IMR-90 (cell line): ENCODE measurements around the gene LTB4R. TPM values are rescaled to one million over a fixed set of nuclear protein-coding genes. Genes with fewer than 3 reads are reported as not detected.

ENCODE experiments used
- ATAC-seq: fragments of 200-7000 bp; cut with Tn5 transposase; 2 replicates; pipeline ENCODE4 v1.9.1; 2020; ENCODE audit warnings: low read depth, mild to moderate bottlenecking, moderate library complexity
- BruUV-seq: library from RNA; stranded (reverse); fragments of 400-500 nt; replicated peaks from 2 replicates; lab custom pipeline; 2021; lab: Mats Ljungman, UMichigan
- CTCF ChIA-PET: fragments of 300-600 bp; formaldehyde crosslinking; extraction: SDS; loops from one replicate; lab custom pipeline; 2021; ENCODE audit warnings: antibody characterized with exemption; lab: Yijun Ruan, JAX
- POLR2A ChIA-PET: fragments of 300-600 bp; sonication (Branson Sonifier 250); formaldehyde crosslinking; loops from one replicate; lab custom pipeline; 2022; ENCODE audit warnings: antibody characterized with exemption; ENCODE audit not compliant: unreplicated experiment; lab: Charles Lee
- DNase-seq: peaks from one replicate; pipeline ENCODE4 v3.0.0; 2013
- H2AFZ ChIP-seq: replicated peaks from 2 replicates; pipeline ENCODE3; 2013; ENCODE audit warnings: low read length, mild to moderate bottlenecking; ENCODE audit not compliant: poor library complexity
- H2AK5ac ChIP-seq: 2 replicates; pipeline ENCODE4 v1.6.1; 2013; ENCODE audit warnings: low read depth, low read length, inconsistent platforms
- H2AK9ac ChIP-seq: replicated peaks from 2 replicates; pipeline ENCODE3; 2013; ENCODE audit warnings: mild to moderate bottlenecking, low read depth, low read length, moderate library complexity; ENCODE audit not compliant: poor library complexity
- H2BK120ac ChIP-seq: 2 replicates; pipeline ENCODE4 v1.6.1; 2013; ENCODE audit warnings: low read depth, low read length, inconsistent platforms
- H2BK15ac ChIP-seq: 3 replicates; pipeline ENCODE4 v1.6.1; 2013; ENCODE audit warnings: low read depth, low read length, inconsistent platforms
- H2BK20ac ChIP-seq: 2 replicates; pipeline ENCODE4 v1.6.1; 2013; ENCODE audit warnings: low read depth, mild to moderate bottlenecking, inconsistent platforms, low read length, moderate library complexity
- H2BK5ac ChIP-seq: 2 replicates; pipeline ENCODE4 v1.6.1; 2013; ENCODE audit warnings: mild to moderate bottlenecking, low read depth, low read length, inconsistent platforms; ENCODE audit not compliant: poor library complexity, severe bottlenecking
- H3K14ac ChIP-seq: replicated peaks from 2 replicates; pipeline ENCODE4 v1.6.1; 2013; ENCODE audit warnings: low read depth, low read length, inconsistent platforms
- H3K18ac ChIP-seq: 2 replicates; pipeline ENCODE4 v1.6.1; 2013; ENCODE audit warnings: low read depth, low read length, control low read depth
- H3K23ac ChIP-seq: 2 replicates; pipeline ENCODE4 v1.6.1; 2013; ENCODE audit warnings: low read depth, low read length, inconsistent platforms
- H3K27ac ChIP-seq: 2 replicates; pipeline ENCODE4 v1.5.1; 2013; ENCODE audit warnings: mild to moderate bottlenecking, control low read depth, low read length; ENCODE audit not compliant: insufficient read depth
- H3K27me3 ChIP-seq: 2 replicates; pipeline ENCODE4 v1.6.1; 2013; ENCODE audit warnings: low read length; ENCODE audit not compliant: control insufficient read depth, insufficient read depth
- H3K36me3 ChIP-seq: 2 replicates; pipeline ENCODE4 v1.6.1; 2013; ENCODE audit warnings: low read length, mixed read lengths; ENCODE audit not compliant: control insufficient read depth, insufficient read depth
- H3K4ac ChIP-seq: 2 replicates; pipeline ENCODE4 v1.6.1; 2013; ENCODE audit warnings: low read depth, low read length, inconsistent platforms
- H3K4me1 ChIP-seq: 2 replicates; pipeline ENCODE4 v1.6.1; 2013; ENCODE audit warnings: low read length, mixed read lengths; ENCODE audit not compliant: control insufficient read depth, insufficient read depth
- H3K4me2 ChIP-seq: 2 replicates; pipeline ENCODE4 v1.6.1; 2013; ENCODE audit warnings: low read depth, mild to moderate bottlenecking, control low read depth, low read length, moderate library complexity
- H3K4me3 ChIP-seq: 2 replicates; pipeline ENCODE4 v1.5.1; 2013; ENCODE audit warnings: low read depth, mild to moderate bottlenecking, control low read depth, low read length, moderate library complexity; ENCODE audit not compliant: insufficient read depth
- H3K56ac ChIP-seq: 2 replicates; pipeline ENCODE4 v1.6.1; 2013; ENCODE audit warnings: low read length, inconsistent platforms; ENCODE audit not compliant: insufficient read depth; ENCODE audit errors: extremely low read depth
- H3K79me1 ChIP-seq, 2 experiments: 2 replicates each; pipeline ENCODE4 v1.6.1; 2013; ENCODE audit warnings: low read length in 2 of 2, inconsistent platforms in 1 of 2, low read depth in 1 of 2
- H3K9ac ChIP-seq: 2 replicates; pipeline ENCODE4 v1.6.1; 2013; ENCODE audit warnings: low read depth, low read length, control low read depth
- H3K9me1 ChIP-seq: 2 replicates; pipeline ENCODE4 v1.6.1; 2013; ENCODE audit warnings: low read length, inconsistent platforms; ENCODE audit not compliant: insufficient read depth
- H3K9me3 ChIP-seq: 2 replicates; pipeline ENCODE4 v1.6.1; 2013; ENCODE audit warnings: low read length; ENCODE audit not compliant: control insufficient read depth, insufficient read depth
- H4K20me1 ChIP-seq: 2 replicates; pipeline ENCODE4 v1.6.1; 2013; ENCODE audit warnings: low read length, inconsistent platforms; ENCODE audit not compliant: insufficient read depth
- H4K5ac ChIP-seq: 2 replicates; pipeline ENCODE4 v1.6.1; 2013; ENCODE audit warnings: mild to moderate bottlenecking, low read depth, low read length, control low read depth
- H4K8ac ChIP-seq, 2 experiments: 2 replicates each; pipeline ENCODE4 v1.6.1; 2013; ENCODE audit warnings: low read depth in 2 of 2, low read length in 2 of 2, control low read depth in 1 of 2, inconsistent platforms in 1 of 2
- H4K91ac ChIP-seq: 2 replicates; pipeline ENCODE4 v1.6.1; 2013; ENCODE audit warnings: low read depth, low read length, inconsistent platforms; ENCODE audit not compliant: insufficient read depth
- CEBPB ChIP-seq: IDR thresholded peaks from 2 replicates; pipeline ENCODE4 v1.6.1; 2012; ENCODE audit warnings: low read depth, low read length, improper control_type of control experiment
- CHD1 ChIP-seq: IDR thresholded peaks from 2 replicates; pipeline ENCODE4 v1.6.1; 2012; ENCODE audit warnings: low read depth, low read length, improper control_type of control experiment
- MAZ ChIP-seq: IDR thresholded peaks from 2 replicates; pipeline ENCODE4 v1.6.1; 2012; ENCODE audit warnings: low read depth, mild to moderate bottlenecking, low read length, improper control_type of control experiment, moderate library complexity, borderline replicate concordance
- NFE2L2 ChIP-seq: fragments of 150-350 bp; IDR thresholded peaks from 2 replicates; pipeline ENCODE4 v1.6.1; 2016; ENCODE audit warnings: low read depth, mild to moderate bottlenecking, low read length
- POLR2A ChIP-seq: IDR thresholded peaks from 2 replicates; pipeline ENCODE4 v1.6.1; 2012; ENCODE audit warnings: mild to moderate bottlenecking, low read depth, low read length
- RAD21 ChIP-seq: IDR thresholded peaks from 2 replicates; pipeline ENCODE4 v1.6.1; 2012; ENCODE audit warnings: low read length, improper control_type of control experiment
- WGBS, 2 experiments: methylation state at CpG; one replicate each; pipeline versions ENCODE4 v1.1.5 to v1.1.7; 2013; ENCODE audit warnings: missing lambda C conversion rate in 2 of 2; ENCODE audit not compliant: insufficient read length in 1 of 2; ENCODE audit errors: extremely low coverage in 2 of 2; 5-methylcytosine and 5-hydroxymethylcytosine counted together
- dilution Hi-C: fragments of 300-500 bp; cut with HindIII; formaldehyde crosslinking; loops from one replicate; pipeline ENCODE4 v1.14.3; 2018; ENCODE audit warnings: low sequenced_read_pairs; ENCODE audit not compliant: unreplicated experiment
- in situ Hi-C: fragments of 300-500 bp; cut with MboI; formaldehyde crosslinking; loops from 3 replicates; pipeline ENCODE4 v1.14.3; 2019; ENCODE audit warnings: low sequenced_read_pairs, inconsistent platforms, mixed read lengths
- intact Hi-C: fragments of 100-400 bp; cut with micrococcal nuclease; formaldehyde crosslinking; loops from 2 replicates; pipeline ENCODE4 v1.10.0; 2022
- polyA plus RNA-seq, 3 experiments: library from polyadenylated mRNA; depleted of rRNA; stranded (reverse); fragments of >200 nt; gene quantifications; 2 replicates each; pipeline ENCODE4 v1.2.3, GENCODE V29; 2012; ENCODE audit warnings: low replicate concordance in 1 of 3
- total RNA-seq: library from RNA; depleted of rRNA; stranded (reverse); fragments of >200 nt; gene quantifications from 2 replicates; pipeline ENCODE4 v1.2.3, GENCODE V29; 2012
- TF ChIP-seq, protein P1 (sequence below): conservative IDR thresholded peaks from 2 replicates; pipeline ENCODE4 v1.5.1; 2012; ENCODE audit warnings: mild to moderate bottlenecking, low read depth, low read length, improper control_type of control experiment

The LTB4R gene
- total and polyA plus RNA-seq, 2 of the 4 experiments (the other 2 are of a cell fraction), result 0.18 to 2.3 TPM

DNA sequence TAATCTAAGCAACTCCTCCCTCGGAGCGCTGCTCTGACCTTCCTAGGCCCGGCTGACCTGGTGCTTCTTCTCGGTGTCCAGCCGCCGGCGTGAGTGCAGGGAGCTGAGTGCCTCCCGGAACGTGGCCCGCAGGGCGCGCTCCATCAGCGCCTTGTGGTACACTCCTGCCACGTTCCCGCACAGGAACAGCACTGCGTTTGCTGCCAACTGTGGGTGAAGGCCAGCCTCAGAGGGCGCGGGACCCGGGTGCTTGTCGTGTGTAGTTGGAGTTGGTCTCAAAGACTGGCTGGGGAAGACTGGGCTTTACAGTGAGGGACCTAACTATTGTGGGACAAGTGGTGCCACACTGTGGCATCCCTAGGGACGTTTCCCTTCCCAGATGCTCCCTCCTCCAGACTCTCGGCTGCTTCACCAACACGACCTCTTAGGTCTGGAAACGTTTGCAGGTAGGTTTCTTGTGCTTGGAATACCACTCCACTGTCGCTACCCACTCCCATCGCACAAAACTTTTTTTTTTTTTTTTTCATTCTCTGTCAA is 20.5 kb downstream of the LTB4R start:
- H3K4ac ChIP-seq, result no peak overlapping the region
- H3K56ac ChIP-seq, result no peak overlapping the region
- in situ Hi-C loops (loop anchor here (5.0 kb wide), 1 partner anchor 106 kb away; no protein-coding TSS in a partner anchor), dilution Hi-C loops (no loop called here), intact Hi-C loops (no loop called here)
- H2BK120ac ChIP-seq, result no peak overlapping the region
- ChIA-PET CTCF (interaction anchor here (0.6 to 5.6 kb wide), 8 partner anchors 10 to 110 kb away, joined by 3 to 63 read pairs (median 8); partner anchors contain the start of genes CBLN3 and KHNYN), POLR2A (no interaction called here)
- H4K8ac ChIP-seq, result no peak overlapping the region
- no peak overlapping the region for H2AK5ac ChIP-seq
- H3K36me3 ChIP-seq, result no peaks in the 10 kb centered on the region
- H3K18ac ChIP-seq, result no peak overlapping the region
- BruUV-seq, result no TSS peak
- no peak overlapping the region for H3K27ac ChIP-seq
- 59% methylated on average over 19 of the region's 26 CpGs; no CpG with 5 or more reads in 1 of the 2 experiments for WGBS, 2 experiments
- H3K27me3 ChIP-seq, result peaks cover 37% of the 10 kb centered on the region
- H4K5ac ChIP-seq, result no peak overlapping the region
- H3K9me1 ChIP-seq, result no peaks in the 10 kb centered on the region; the same call in 1 of the 2 replicates
- no peak overlapping the region for H3K14ac ChIP-seq
- no peak for TF ChIP-seq CHD1
- TF ChIP-seq POLR2A, result no peak
- TF ChIP-seq NFE2L2, result no peak
- TF ChIP-seq, protein P1, sequence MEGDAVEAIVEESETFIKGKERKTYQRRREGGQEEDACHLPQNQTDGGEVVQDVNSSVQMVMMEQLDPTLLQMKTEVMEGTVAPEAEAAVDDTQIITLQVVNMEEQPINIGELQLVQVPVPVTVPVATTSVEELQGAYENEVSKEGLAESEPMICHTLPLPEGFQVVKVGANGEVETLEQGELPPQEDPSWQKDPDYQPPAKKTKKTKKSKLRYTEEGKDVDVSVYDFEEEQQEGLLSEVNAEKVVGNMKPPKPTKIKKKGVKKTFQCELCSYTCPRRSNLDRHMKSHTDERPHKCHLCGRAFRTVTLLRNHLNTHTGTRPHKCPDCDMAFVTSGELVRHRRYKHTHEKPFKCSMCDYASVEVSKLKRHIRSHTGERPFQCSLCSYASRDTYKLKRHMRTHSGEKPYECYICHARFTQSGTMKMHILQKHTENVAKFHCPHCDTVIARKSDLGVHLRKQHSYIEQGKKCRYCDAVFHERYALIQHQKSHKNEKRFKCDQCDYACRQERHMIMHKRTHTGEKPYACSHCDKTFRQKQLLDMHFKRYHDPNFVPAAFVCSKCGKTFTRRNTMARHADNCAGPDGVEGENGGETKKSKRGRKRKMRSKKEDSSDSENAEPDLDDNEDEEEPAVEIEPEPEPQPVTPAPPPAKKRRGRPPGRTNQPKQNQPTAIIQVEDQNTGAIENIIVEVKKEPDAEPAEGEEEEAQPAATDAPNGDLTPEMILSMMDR, result no peak
- TF ChIP-seq CEBPB, result no peak
- TF ChIP-seq MAZ, result no peak
- no peak for TF ChIP-seq RAD21
- peak overlapping the region; percentile 91 for H2AFZ ChIP-seq
- no peak overlapping the region for H3K23ac ChIP-seq
- H2BK20ac ChIP-seq, result no peak overlapping the region
- H3K4me2 ChIP-seq, result no peak overlapping the region
- H3K79me1 ChIP-seq, result no peaks in the 10 kb centered on the region
- H2AK9ac ChIP-seq, result no peak overlapping the region
- DNase-seq, result no peak
- H4K91ac ChIP-seq, result no peak overlapping the region
- no peaks in the 10 kb centered on the region for H4K20me1 ChIP-seq
- no peak overlapping the region for H3K9ac ChIP-seq
- no peak overlapping the region for H2BK5ac ChIP-seq
- peaks cover 3% of the 10 kb centered on the region; the same call in 1 of the 2 replicates for H3K4me1 ChIP-seq
- no peak overlapping the region for H2BK15ac ChIP-seq
- ATAC-seq, result no peak
- H3K4me3 ChIP-seq, result no peak overlapping the region
- no peaks in the 10 kb centered on the region for H3K9me3 ChIP-seq
